C4-2B (cell line): ENCODE measurements around the gene ACBD4.

Experiments used
- ZFX ChIP-seq: fragments of 450-650 bp; IDR thresholded peaks from 2 replicates; pipeline ENCODE4 v1.6.1; 2017
- TF ChIP-seq, protein P1 (sequence below): fragments of 450-650 bp; conservative IDR thresholded peaks from 2 replicates; pipeline ENCODE4 v1.5.1; 2017; ENCODE audit warnings: mild to moderate bottlenecking

DNA sequence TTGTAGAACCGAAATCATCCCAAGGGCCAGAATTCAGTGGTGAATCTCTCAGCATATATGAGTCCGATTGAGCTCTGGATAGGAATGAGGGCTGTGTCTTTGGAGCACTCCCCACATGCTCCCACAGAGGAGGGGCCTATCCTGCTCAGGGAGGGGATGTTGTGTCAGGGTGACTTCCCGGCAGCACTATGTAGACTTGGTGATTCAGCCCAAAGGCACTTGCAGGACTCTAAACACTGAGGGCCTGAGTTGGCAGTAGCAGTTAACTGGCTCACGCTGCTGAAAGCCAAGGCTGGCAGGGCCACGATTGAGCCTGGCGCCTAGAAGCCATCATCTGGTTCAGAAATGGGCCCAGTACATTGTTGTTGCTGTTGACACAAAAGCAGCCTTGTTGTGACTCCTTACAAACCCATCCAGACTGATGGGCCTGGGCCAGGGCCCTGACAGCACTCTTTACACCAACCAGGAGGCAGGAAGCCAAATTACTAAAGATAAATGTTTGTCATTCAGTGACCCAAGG lies 42.5 kb upstream of the ACBD4 start:
- TF ChIP-seq, protein P1, sequence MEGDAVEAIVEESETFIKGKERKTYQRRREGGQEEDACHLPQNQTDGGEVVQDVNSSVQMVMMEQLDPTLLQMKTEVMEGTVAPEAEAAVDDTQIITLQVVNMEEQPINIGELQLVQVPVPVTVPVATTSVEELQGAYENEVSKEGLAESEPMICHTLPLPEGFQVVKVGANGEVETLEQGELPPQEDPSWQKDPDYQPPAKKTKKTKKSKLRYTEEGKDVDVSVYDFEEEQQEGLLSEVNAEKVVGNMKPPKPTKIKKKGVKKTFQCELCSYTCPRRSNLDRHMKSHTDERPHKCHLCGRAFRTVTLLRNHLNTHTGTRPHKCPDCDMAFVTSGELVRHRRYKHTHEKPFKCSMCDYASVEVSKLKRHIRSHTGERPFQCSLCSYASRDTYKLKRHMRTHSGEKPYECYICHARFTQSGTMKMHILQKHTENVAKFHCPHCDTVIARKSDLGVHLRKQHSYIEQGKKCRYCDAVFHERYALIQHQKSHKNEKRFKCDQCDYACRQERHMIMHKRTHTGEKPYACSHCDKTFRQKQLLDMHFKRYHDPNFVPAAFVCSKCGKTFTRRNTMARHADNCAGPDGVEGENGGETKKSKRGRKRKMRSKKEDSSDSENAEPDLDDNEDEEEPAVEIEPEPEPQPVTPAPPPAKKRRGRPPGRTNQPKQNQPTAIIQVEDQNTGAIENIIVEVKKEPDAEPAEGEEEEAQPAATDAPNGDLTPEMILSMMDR: no peak
- no peak for TF ChIP-seq ZFX
